ENCODE measurements around the gene ARID1B.

GRCh38 chr6:157220485-157220884 is 443.3 kb downstream of the ARID1B start:
- TF ChIP-seq CTCF (IDR thresholded peaks at IDR 0.05; ENCODE audit: low read length) = no peak
- no peak for TF ChIP-seq EZH2 (optimal IDR thresholded peaks at IDR 0.05; ENCODE audit: low read depth, low read length)

All from MM.1S (cell line).